K562 (cell line): ENCODE results near the gene RRP7A. TPM values are rescaled to one million over a fixed set of nuclear protein-coding genes. Genes with fewer than 3 reads are reported as not detected.
A peak's percentile ranks its signal among the peaks of the same experiment; 100 is the strongest.

Experiments
- EGR1 ChIP-seq: fragments of 450-650 bp; conservative IDR thresholded peaks from 2 replicates; pipeline ENCODE4 v1.6.1; 2017; ENCODE audit warnings: mild to moderate bottlenecking
- ILK ChIP-seq: fragments of 450-650 bp; IDR thresholded peaks from 2 replicates; pipeline ENCODE4 v1.6.1; 2016; ENCODE audit warnings: missing genetic modification characterization, low read depth, mild to moderate bottlenecking, missing compliant biosample characterization, moderate library complexity, borderline replicate concordance
- KDM4B ChIP-seq, 2 experiments: fragments of 450-650 bp in 1 of 2; sonication (generic) in 1 of 2; IDR thresholded peaks; 2 replicates each; pipeline ENCODE4 v1.6.1; 2016 to 2017; ENCODE audit warnings: borderline replicate concordance in 2 of 2, antibody characterized with exemption in 1 of 2, low read depth in 1 of 2, mild to moderate bottlenecking in 1 of 2
- LEF1 ChIP-seq: fragments of 450-650 bp; IDR thresholded peaks from 2 replicates; pipeline ENCODE4 v1.6.1; 2016; ENCODE audit warnings: mild to moderate bottlenecking
- NFE2 ChIP-seq: IDR thresholded peaks from 2 replicates; pipeline ENCODE4 v1.6.1; 2014; ENCODE audit warnings: antibody characterized with exemption, low read depth
- NONO ChIP-seq, 2 experiments: fragments of 200-400 bp in 1 of 2; fragments of 450-650 bp in 1 of 2; formaldehyde crosslinking in 1 of 2; IDR thresholded peaks; 2 replicates each; pipeline ENCODE4 v1.6.1; 2017; ENCODE audit warnings: low read depth in 2 of 2, mild to moderate bottlenecking in 2 of 2, moderate library complexity in 2 of 2, low read length in 1 of 2
- POLR2AphosphoS5 ChIP-seq: IDR thresholded peaks from 2 replicates; pipeline ENCODE4 v1.6.1; 2011; ENCODE audit warnings: mild to moderate bottlenecking, low read depth, low read length, moderate library complexity; ENCODE audit not compliant: control insufficient read depth, insufficient read depth
- PPARD ChIP-seq: fragments of 250-450 bp; sonication (Bioruptor Pico); IDR thresholded peaks from 2 replicates; pipeline ENCODE4 v1.8.0; 2022; ENCODE audit warnings: inconsistent platforms, mild to moderate bottlenecking, moderate library complexity
- SAFB2 ChIP-seq: fragments of 200-400 bp; formaldehyde crosslinking; IDR thresholded peaks from 2 replicates; pipeline ENCODE4 v1.6.1; 2018; ENCODE audit warnings: borderline replicate concordance, low read length, low read depth, moderate library complexity; ENCODE audit not compliant: severe bottlenecking
- SIN3A ChIP-seq, 2 experiments: fragments of 150-350 bp in 1 of 2; IDR thresholded peaks; 2 replicates each; pipeline ENCODE4 v1.6.1; 2011 to 2016; ENCODE audit warnings: borderline replicate concordance in 2 of 2, low read depth in 2 of 2, low read length in 2 of 2, mild to moderate bottlenecking in 2 of 2, moderate library complexity in 2 of 2; ENCODE audit not compliant: control insufficient read depth in 1 of 2
- SRF ChIP-seq, 2 experiments: fragments of 250-450, 450-650 bp in 1 of 2; sonication (Bioruptor Pico) in 1 of 2; sonication (generic) in 1 of 2; formaldehyde crosslinking; IDR thresholded peaks; 2 replicates each; pipeline versions ENCODE4 v1.5.0 to v1.5.1; 2020 to 2022; ENCODE audit warnings: mild to moderate bottlenecking in 1 of 2, missing genetic modification reagents in 1 of 2
- ZBTB1 ChIP-seq: sonication (generic); formaldehyde crosslinking; IDR thresholded peaks from 2 replicates; pipeline ENCODE4 v1.8.1; 2023; ENCODE audit warnings: missing genetic modification reagents, low read depth, mild to moderate bottlenecking, borderline replicate concordance
- ZBTB17 ChIP-seq: fragments of 450-650 bp; formaldehyde crosslinking; IDR thresholded peaks from 2 replicates; pipeline ENCODE4 v1.4.0; 2020; ENCODE audit warnings: mild to moderate bottlenecking
- ZNF717 ChIP-seq: fragments of 250-450 bp; sonication (Bioruptor Pico); IDR thresholded peaks from 2 replicates; pipeline ENCODE4 v1.5.0; 2021
- ZNF785 ChIP-seq: fragments of 250-450 bp; sonication (Bioruptor Pico); IDR thresholded peaks from 2 replicates; pipeline ENCODE4 v1.4.0; 2020; ENCODE audit warnings: mild to moderate bottlenecking
- polyA plus RNA-seq, 8 experiments: library from polyadenylated mRNA; depleted of rRNA in 4 of 8; stranded (reverse) in 5 of 8; unstranded in 3 of 8; fragments of >200 nt; fragmentation: Nextera tagmentation in 2 of 8; fragmentation: Illumina TruSeq in 1 of 8; extraction: Ambion mirVana in 2 of 8; extraction: Trizol in 1 of 8; gene quantifications; 2 replicates each; pipeline versions ENCODE4 v1.2.1 to v1.2.3, GENCODE V29; 2011 to 2014; ENCODE audit warnings: inconsistent platforms in 1 of 8, missing spikeins in 1 of 8
- total RNA-seq, 7 experiments: library from RNA; depleted of rRNA in 6 of 7; stranded (reverse); fragments of >200 nt in 6 of 7; fragmentation: Illumina TruSeq in 2 of 7; extraction: Trizol in 2 of 7; gene quantifications; 2 replicates each; pipeline versions ENCODE4 v1.2.1 to v1.2.3, GENCODE V29; 2011 to 2021; ENCODE audit warnings: low replicate concordance in 1 of 7
- TF ChIP-seq, protein P1 (sequence below): fragments of 450-650 bp; IDR thresholded peaks from 2 replicates; pipeline ENCODE4 v1.6.1; 2016; ENCODE audit warnings: borderline replicate concordance
- TF ChIP-seq, protein P2 (sequence below): fragments of 450-650 bp; formaldehyde crosslinking; IDR thresholded peaks from 2 replicates; pipeline ENCODE4 v1.4.0; 2022; ENCODE audit warnings: missing genetic modification characterization
- TF ChIP-seq, protein P3 (sequence below): fragments of 200-800 bp; sonication (Bioruptor generic); IDR thresholded peaks from 2 replicates; pipeline ENCODE4 v1.6.1; 2017; ENCODE audit warnings: missing genetic modification characterization, missing compliant biosample characterization
- TF ChIP-seq, protein P4 (sequence below): IDR thresholded peaks from 2 replicates; pipeline ENCODE4 v1.6.1; 2014; ENCODE audit warnings: antibody characterized with exemption

RRP7A gene
- total and polyA plus RNA-seq, 9 of the 15 experiments (the other 6 are each of a cell fraction or from before 2014, with no cell fraction given): 3.4 to 74.1 (median 40.3) TPM

DNA sequence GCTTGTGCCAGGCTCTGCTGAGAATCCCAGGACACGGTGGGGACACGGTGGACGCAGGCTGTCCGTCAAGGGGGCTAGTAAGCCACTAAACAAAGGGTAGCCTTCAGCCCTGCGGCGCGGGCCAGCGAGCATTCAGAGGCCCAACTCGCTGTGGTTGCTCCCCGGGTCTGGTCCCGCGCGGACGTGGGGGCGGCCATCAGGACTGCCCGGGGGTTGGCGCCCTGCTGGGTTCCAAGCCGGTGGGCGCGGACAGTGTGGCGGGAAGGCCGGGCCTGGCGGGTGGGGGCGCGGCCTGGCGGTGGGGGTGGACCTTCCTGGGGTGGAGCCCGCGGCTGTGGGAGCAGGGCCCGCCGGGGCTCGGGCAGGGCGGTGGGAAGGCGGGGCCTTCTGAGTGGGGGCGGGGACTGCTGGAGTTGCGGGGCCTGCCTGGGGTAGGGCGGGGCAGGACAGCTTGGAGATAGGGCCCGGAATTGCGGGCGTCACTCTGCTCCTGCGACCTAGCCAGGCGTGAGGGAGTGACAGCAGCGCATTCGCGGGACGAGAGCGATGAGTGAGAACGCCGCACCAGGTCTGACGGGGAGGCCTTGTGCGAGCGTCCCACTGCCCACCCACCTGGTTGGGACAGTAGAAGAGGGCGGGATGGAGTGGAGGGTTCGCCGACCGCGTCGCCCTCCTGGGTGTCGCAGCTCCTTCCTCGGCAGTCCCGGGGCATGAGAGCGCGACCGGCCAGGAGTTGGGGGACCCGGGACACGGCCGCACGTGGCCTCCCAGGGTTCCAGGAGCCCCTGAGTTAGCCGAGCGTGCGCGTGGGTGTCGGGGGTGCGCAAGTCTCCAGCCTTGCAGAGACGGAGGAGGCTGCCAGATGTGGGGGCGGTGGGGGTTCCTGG, 34.1 kb upstream of the RRP7A start, which contains the start of gene SERHL2 (continued):
- TF ChIP-seq, protein P1, sequence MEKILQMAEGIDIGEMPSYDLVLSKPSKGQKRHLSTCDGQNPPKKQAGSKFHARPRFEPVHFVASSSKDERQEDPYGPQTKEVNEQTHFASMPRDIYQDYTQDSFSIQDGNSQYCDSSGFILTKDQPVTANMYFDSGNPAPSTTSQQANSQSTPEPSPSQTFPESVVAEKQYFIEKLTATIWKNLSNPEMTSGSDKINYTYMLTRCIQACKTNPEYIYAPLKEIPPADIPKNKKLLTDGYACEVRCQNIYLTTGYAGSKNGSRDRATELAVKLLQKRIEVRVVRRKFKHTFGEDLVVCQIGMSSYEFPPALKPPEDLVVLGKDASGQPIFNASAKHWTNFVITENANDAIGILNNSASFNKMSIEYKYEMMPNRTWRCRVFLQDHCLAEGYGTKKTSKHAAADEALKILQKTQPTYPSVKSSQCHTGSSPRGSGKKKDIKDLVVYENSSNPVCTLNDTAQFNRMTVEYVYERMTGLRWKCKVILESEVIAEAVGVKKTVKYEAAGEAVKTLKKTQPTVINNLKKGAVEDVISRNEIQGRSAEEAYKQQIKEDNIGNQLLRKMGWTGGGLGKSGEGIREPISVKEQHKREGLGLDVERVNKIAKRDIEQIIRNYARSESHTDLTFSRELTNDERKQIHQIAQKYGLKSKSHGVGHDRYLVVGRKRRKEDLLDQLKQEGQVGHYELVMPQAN: peak; percentile 50; the same call in 1 of the 2 replicates
- TF ChIP-seq ILK (tag): no peak
- no peak for TF ChIP-seq LEF1
- TF ChIP-seq POLR2AphosphoS5: peak; percentile 60; the same call in 1 of the 2 replicates
- no peak for TF ChIP-seq ZNF717 (CRISPR knock-in tag)
- no peak for TF ChIP-seq ZNF785 (CRISPR knock-in tag)
- TF ChIP-seq PPARD: no peak
- TF ChIP-seq ZBTB1 (CRISPR knock-in tag): 0 out of 2 replicates have a peak, but pooled peaks have one; percentile 61
- peak in 1 of 2 experiments; percentile 49; a peak in 1 of 4 replicates for TF ChIP-seq KDM4B (IDR thresholded peaks at IDR 0.05; ENCODE audit: borderline replicate concordance in 2 of 2, low read depth in 1 of 2)
- peak in 1 of 2 experiments; percentile 56; a peak in 1 of 4 replicates for TF ChIP-seq SIN3A (IDR thresholded peaks at IDR 0.05; ENCODE audit: borderline replicate concordance in 2 of 2, control insufficient read depth in 1 of 2, low read depth in 2 of 2, low read length in 2 of 2)
- TF ChIP-seq, protein P2, sequence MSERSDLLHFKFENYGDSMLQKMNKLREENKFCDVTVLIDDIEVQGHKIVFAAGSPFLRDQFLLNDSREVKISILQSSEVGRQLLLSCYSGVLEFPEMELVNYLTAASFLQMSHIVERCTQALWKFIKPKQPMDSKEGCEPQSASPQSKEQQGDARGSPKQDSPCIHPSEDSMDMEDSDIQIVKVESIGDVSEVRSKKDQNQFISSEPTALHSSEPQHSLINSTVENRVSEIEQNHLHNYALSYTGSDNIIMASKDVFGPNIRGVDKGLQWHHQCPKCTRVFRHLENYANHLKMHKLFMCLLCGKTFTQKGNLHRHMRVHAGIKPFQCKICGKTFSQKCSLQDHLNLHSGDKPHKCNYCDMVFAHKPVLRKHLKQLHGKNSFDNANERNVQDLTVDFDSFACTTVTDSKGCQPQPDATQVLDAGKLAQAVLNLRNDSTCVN: no peak
- no peak for TF ChIP-seq NFE2
- peak in 1 of 2 experiments; percentile 35; a peak in 1 of 4 replicates for TF ChIP-seq SRF (CRISPR knock-in tag; IDR thresholded peaks at IDR 0.05)
- 0 out of 2 replicates have a peak, but pooled peaks have one; percentile 22 for TF ChIP-seq ZBTB17 (CRISPR knock-in tag)
- TF ChIP-seq, protein P3, sequence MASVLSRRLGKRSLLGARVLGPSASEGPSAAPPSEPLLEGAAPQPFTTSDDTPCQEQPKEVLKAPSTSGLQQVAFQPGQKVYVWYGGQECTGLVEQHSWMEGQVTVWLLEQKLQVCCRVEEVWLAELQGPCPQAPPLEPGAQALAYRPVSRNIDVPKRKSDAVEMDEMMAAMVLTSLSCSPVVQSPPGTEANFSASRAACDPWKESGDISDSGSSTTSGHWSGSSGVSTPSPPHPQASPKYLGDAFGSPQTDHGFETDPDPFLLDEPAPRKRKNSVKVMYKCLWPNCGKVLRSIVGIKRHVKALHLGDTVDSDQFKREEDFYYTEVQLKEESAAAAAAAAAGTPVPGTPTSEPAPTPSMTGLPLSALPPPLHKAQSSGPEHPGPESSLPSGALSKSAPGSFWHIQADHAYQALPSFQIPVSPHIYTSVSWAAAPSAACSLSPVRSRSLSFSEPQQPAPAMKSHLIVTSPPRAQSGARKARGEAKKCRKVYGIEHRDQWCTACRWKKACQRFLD: 0 out of 2 replicates have a peak, but pooled peaks have one; percentile 37
- TF ChIP-seq, protein P4, sequence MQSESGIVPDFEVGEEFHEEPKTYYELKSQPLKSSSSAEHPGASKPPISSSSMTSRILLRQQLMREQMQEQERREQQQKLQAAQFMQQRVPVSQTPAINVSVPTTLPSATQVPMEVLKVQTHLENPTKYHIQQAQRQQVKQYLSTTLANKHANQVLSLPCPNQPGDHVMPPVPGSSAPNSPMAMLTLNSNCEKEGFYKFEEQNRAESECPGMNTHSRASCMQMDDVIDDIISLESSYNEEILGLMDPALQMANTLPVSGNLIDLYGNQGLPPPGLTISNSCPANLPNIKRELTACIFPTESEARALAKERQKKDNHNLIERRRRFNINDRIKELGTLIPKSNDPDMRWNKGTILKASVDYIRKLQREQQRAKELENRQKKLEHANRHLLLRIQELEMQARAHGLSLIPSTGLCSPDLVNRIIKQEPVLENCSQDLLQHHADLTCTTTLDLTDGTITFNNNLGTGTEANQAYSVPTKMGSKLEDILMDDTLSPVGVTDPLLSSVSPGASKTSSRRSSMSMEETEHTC: no peak
- TF ChIP-seq NONO (IDR thresholded peaks at IDR 0.05; ENCODE audit: low read depth in 2 of 2, low read length in 1 of 2): 0 out of 4 replicates have a peak, but pooled peaks of 1 of the 2 experiments have one; percentile 19
- TF ChIP-seq EGR1: peak; percentile 67
- TF ChIP-seq SAFB2: no peak
